Measurements from ENCODE around the gene DIAPH1. TPM values are rescaled to one million over a fixed set of nuclear protein-coding genes. Genes with fewer than 3 reads are reported as not detected.

The DIAPH1 gene
- total RNA-seq, 1 donor from 2014 or later: 136 TPM

DNA sequence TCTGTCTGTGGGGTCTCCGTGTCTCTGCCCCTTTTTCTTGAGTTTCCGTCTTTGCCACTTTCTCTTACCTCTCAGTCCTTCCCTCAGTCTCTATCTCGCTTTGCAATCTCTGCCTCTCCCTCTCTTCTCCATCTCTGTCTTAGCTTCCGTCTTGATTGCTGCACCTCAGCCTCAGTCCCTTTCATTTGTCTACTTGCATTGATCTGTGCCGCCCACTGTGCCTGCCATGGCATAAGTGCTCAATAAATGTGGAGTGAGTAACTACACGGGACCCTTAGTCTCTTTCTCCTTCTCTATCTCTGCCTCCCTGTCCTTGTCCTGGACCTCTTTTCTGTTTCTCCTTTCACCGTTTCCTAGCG, 123.4 kb downstream of the DIAPH1 start:
- no peak overlapping the region for H3K4me3 Mint-ChIP-seq

GRCh38 chr5:141494761-141495452, 123.9 kb downstream of the DIAPH1 start:
- H3K27ac Mint-ChIP-seq: no peak overlapping the region
- H3K36me3 Mint-ChIP-seq (ENCODE audit: low read depth): no peaks in the 10 kb centered on the region
- peaks cover 27% of the 10 kb centered on the region for H3K27me3 Mint-ChIP-seq
- TF ChIP-seq, protein P1, sequence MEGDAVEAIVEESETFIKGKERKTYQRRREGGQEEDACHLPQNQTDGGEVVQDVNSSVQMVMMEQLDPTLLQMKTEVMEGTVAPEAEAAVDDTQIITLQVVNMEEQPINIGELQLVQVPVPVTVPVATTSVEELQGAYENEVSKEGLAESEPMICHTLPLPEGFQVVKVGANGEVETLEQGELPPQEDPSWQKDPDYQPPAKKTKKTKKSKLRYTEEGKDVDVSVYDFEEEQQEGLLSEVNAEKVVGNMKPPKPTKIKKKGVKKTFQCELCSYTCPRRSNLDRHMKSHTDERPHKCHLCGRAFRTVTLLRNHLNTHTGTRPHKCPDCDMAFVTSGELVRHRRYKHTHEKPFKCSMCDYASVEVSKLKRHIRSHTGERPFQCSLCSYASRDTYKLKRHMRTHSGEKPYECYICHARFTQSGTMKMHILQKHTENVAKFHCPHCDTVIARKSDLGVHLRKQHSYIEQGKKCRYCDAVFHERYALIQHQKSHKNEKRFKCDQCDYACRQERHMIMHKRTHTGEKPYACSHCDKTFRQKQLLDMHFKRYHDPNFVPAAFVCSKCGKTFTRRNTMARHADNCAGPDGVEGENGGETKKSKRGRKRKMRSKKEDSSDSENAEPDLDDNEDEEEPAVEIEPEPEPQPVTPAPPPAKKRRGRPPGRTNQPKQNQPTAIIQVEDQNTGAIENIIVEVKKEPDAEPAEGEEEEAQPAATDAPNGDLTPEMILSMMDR (IDR thresholded peaks at IDR 0.05): no peak
- H3K4me1 Mint-ChIP-seq: peaks cover 18% of the 10 kb centered on the region
- no peak for DNase-seq
- ChIA-PET POLR2A (no interaction called here), CTCF (no interaction called here)
- H3K9me3 Mint-ChIP-seq: no peaks in the 10 kb centered on the region
- intact Hi-C loops (cut with micrococcal nuclease): no loop called here
- no peak for ATAC-seq (ENCODE audit: low read depth)
- H3K4me3 Mint-ChIP-seq: no peak overlapping the region

More for the DNA sequence above, 123.4 kb downstream of the DIAPH1 start:
- Mint-ChIP-seq H3K27ac (no peak overlapping the region), H3K4me1 (peaks cover 18% of the 10 kb centered on the region), H3K36me3 (ENCODE audit: low read depth) (no peaks in the 10 kb centered on the region), H3K27me3 (peaks cover 22% of the 10 kb centered on the region), H3K9me3 (no peaks in the 10 kb centered on the region)
- TF ChIP-seq, protein P1 (IDR thresholded peaks at IDR 0.05): no peak
- ATAC-seq (ENCODE audit: low read depth): no peak
- ChIA-PET CTCF (no interaction called here), POLR2A (no interaction called here)
- intact Hi-C loops (cut with micrococcal nuclease): no loop called here
- no peak for DNase-seq

DNA sequence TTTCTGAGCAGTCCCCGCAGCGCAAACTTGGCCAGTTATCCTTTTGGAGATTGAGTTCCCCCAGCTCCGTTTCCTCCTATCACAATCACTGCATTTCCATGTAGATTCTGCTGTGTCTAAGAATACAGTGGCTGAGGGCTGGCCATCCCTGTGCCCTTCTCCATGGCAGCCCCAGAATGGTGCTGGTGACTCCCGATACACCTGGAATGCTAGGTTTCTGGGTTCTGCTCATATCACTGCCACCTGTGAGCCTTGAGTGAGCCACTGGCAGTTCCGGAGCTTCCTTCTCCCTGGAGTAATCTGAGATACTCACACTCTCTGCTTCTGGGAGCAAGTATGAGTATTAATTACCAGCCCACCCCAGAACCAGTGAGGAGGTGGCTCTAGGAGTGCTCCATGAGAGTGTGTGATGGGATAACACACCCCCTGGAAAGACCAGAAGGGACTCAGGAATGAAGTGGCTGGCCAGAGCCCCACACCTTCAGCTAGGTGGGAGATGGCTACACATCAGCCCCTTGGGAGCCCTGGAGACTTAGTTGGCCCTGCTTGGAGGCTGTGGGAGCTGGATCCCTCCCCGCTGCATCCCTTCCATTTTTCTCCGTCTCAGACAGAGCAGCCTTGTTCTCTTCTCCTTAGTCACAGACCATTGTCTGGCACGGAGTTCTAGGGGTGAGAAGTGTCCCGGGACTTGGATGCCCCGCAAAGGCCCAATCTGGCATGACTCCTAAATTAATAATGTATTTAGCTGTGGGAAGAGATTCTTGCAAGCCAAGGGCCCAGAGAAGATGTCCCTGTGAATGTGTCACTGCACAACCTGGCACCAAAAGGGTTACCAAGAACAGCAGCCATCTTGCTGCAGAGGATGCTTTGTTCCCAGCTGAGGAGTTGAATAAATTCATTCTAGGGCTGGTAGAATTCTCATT, 125.0 kb downstream of the DIAPH1 start:
- Mint-ChIP-seq H3K9me3 (no peaks in the 10 kb centered on the region), H3K27ac (no peak overlapping the region), H3K36me3 (ENCODE audit: low read depth) (no peaks in the 10 kb centered on the region), H3K27me3 (peaks cover 34% of the 10 kb centered on the region), H3K4me1 (peaks cover 18% of the 10 kb centered on the region), H3K4me3 (no peak overlapping the region)
- ChIA-PET CTCF (no interaction called here), POLR2A (interaction anchor here (1.1 to 2.9 kb wide), 4 partner anchors 14 to 29 kb away, joined by 3 to 9 read pairs (median 4); no protein-coding TSS in a partner anchor)
- intact Hi-C loops (cut with micrococcal nuclease): loop anchor here (2.0 kb wide), 1 partner anchor 17 kb away; no protein-coding TSS in a partner anchor
- ATAC-seq (ENCODE audit: low read depth) (no peak), DNase-seq (no peak)
- TF ChIP-seq, protein P1 (IDR thresholded peaks at IDR 0.05): no peak

DNA sequence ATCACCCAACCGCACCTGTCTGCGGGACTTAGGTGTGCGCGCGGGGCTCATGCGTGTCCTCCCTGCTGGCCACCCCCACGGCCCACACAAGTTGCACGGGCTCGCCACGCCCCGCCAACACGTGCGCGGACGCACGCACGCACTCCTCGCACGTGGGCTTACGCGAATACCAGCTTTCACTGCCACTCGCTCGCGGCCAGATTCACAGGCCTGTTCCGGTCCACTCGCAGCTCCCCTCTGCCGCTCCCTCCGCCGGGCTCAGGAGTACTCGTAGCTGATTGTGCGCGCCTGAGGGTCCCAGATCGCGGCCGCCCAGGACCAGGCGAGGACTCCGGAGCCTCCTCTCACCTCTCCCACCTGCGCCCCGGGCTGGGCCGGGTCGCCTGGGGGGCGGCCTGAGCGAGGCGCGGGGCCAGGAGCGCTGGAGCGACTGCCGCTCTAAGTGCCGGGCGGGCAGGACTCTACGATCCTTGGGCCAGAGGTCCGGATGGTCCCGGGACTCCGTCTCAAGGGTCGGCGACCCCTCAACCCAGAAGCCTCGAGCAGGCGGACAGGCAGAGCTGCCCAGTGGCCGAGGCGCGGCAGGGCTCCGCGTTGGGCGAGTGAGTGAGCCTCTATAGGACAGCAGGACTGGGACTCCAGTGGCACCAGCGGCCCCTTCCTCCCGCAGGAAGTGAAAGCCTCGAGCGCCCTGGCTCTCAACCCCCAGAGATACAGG, 126.5 kb downstream of the DIAPH1 start:
- POLR2A ChIA-PET: interaction anchor here (0.6 to 2.9 kb wide), 5 partner anchors 16 to 30 kb away, joined by 3 to 9 read pairs (median 4); no protein-coding TSS in a partner anchor
- no peak overlapping the region for H3K27ac Mint-ChIP-seq
- intact Hi-C loops (cut with micrococcal nuclease): loop anchor here (1.0 to 2.0 kb wide), 4 partner anchors 8 to 20 kb away; no protein-coding TSS in a partner anchor

More for the DNA sequence above, 126.5 kb downstream of the DIAPH1 start:
- Mint-ChIP-seq H3K4me3 (peak overlapping the region; percentile 81), H3K27me3 (peaks cover 38% of the 10 kb centered on the region), H3K9me3 (no peaks in the 10 kb centered on the region), H3K36me3 (ENCODE audit: low read depth) (no peaks in the 10 kb centered on the region), H3K4me1 (peaks cover 18% of the 10 kb centered on the region)
- CTCF ChIA-PET: interaction anchor here (0.6 to 1.1 kb wide), 3 partner anchors 20 to 72 kb away, joined by 3 to 7 read pairs (median 4); no protein-coding TSS in a partner anchor
- TF ChIP-seq, protein P1 (IDR thresholded peaks at IDR 0.05): no peak
- DNase-seq (no peak), ATAC-seq (ENCODE audit: low read depth) (peak; percentile 70)

Data from activated B cell treated with CpG ODN at 0.5 μM for 24 hours (primary cell).